HCT116 (cell line): ENCODE results near the gene KCTD19.

Experiments
- CTCF ChIP-seq, 3 experiments: fragments of 200-600 bp in 1 of 3; sonication (generic) in 1 of 3; IDR thresholded peaks in 2 of 3; conservative IDR thresholded peaks in 1 of 3; 2 replicates each; pipeline ENCODE4 v1.5.1; 2012 to 2017; ENCODE audit warnings: low read depth in 2 of 3, low read length in 2 of 3, antibody characterized with exemption in 1 of 3, borderline replicate concordance in 1 of 3, control low read depth in 1 of 3, mild to moderate bottlenecking in 1 of 3, mixed read lengths in 1 of 3, mixed run types in 1 of 3, moderate library complexity in 1 of 3; ENCODE audit not compliant: insufficient read depth in 1 of 3
- YY1 ChIP-seq: IDR thresholded peaks from 2 replicates; pipeline ENCODE4 v1.6.1; 2011; ENCODE audit warnings: low read length, low read depth, moderate library complexity, mild to moderate bottlenecking; ENCODE audit not compliant: insufficient replicate concordance; ENCODE audit errors: extremely low read depth

DNA sequence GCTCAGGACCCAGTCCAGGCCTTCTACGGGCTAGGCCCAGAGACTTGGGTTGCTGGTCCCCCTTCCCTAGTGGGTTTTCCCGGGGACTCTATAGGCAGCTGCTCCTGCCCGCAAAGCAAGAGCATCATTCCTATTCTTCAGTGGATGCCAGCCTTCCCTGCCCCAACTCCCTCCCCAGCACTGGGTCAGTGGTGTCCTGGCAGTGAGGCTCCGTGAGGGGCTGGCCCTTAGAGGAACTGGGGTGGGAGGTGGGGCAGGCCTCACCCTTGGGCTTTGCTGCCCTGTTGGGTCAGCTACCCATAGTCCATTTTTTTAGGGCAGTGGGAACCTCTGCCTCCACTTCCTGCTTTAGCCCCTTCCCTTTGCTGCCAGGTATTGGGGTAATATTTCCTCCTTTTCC, 55.1 kb downstream of the KCTD19 start:
- TF ChIP-seq YY1 = no peak
- TF ChIP-seq CTCF (IDR thresholded peaks at IDR 0.05 in 2 of 3, conservative IDR thresholded peaks at IDR 0.05 in 1 of 3; ENCODE audit: borderline replicate concordance in 1 of 3, insufficient read depth in 1 of 3, low read depth in 2 of 3, low read length in 2 of 3) = no peak
